ENCODE measurements around the gene SPTBN1. TPM values are rescaled to one million over a fixed set of nuclear protein-coding genes. Genes with fewer than 3 reads are reported as not detected.

SPTBN1 gene
- total and polyA plus RNA-seq, 3 donors from 2014 or later: 143 to 366 (median 278) TPM

GRCh38 chr2:54531558-54531957 lies 75.4 kb downstream of the SPTBN1 start:
- TF ChIP-seq POLR2A (IDR thresholded peaks at IDR 0.05) (no peak), CTCF (IDR thresholded peaks at IDR 0.05) (no peak)
- intact Hi-C loops (cut with DNase I; ENCODE audit: low total_unique reads): no loop called here
- Histone ChIP-seq H3K27me3 (no peaks in the 10 kb centered on the region), H3K4me1 (peaks cover 12% of the 10 kb centered on the region), H3K27ac (no peak overlapping the region), H3K9me3 (no peaks in the 10 kb centered on the region), H3K4me3 (no peak overlapping the region), H3K36me3 (ENCODE audit: low read depth, missing control alignments) (no peaks in the 10 kb centered on the region)
- 62 to 76% methylated on average over 5 of the region's 5 CpGs for WGBS, 2 donors
- DNase-seq: no peak

DNA sequence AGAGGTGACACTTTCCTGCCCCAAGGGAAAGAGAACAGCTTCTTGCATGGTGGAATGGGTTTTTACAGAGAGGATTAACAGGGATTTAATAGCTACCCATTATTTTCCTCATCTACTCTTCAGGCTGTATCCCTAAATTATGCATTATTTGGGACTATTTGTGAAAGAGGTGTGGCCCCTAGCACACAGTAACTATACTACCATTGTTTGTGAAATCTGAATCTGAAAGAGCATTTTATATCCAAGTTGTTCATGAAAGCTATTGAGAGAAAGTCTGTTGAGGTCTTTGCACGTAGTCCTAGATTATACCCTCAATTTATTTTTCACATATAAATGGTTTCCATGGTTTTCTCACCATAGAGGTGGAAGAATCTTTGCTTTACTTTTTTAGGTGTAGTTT lies 78.1 kb downstream of the SPTBN1 start:
- DNase-seq: no peak
- Histone ChIP-seq H3K36me3 (ENCODE audit: low read depth, missing control alignments) (no peaks in the 10 kb centered on the region), H3K4me1 (peaks cover 12% of the 10 kb centered on the region), H3K4me3 (no peak overlapping the region), H3K9me3 (no peaks in the 10 kb centered on the region), H3K27ac (no peak overlapping the region), H3K27me3 (no peaks in the 10 kb centered on the region)
- intact Hi-C loops (cut with DNase I; ENCODE audit: low total_unique reads): no loop called here
- WGBS, 2 donors: 83 to 88% methylated on average over 1 of the region's 1 CpG
- no peak for TF ChIP-seq POLR2A (IDR thresholded peaks at IDR 0.05)
- TF ChIP-seq CTCF (IDR thresholded peaks at IDR 0.05): no peak

- peaks cover 12% of the 10 kb centered on the region for H3K4me1 ChIP-seq
- H3K4me3 ChIP-seq: no peak overlapping the region
- 90% methylated on average over 2 of the region's 2 CpGs for WGBS, 2 donors
- no peak overlapping the region for H3K27ac ChIP-seq
- no peaks in the 10 kb centered on the region for H3K27me3 ChIP-seq
- no peak for DNase-seq
- no peaks in the 10 kb centered on the region for H3K36me3 ChIP-seq (ENCODE audit: low read depth, missing control alignments)
- no peak for TF ChIP-seq POLR2A (IDR thresholded peaks at IDR 0.05)
- intact Hi-C loops (cut with DNase I; ENCODE audit: low total_unique reads): no loop called here
- no peaks in the 10 kb centered on the region for H3K9me3 ChIP-seq
Measured at GRCh38 chr2:54534625-54535024, 78.5 kb downstream of the SPTBN1 start.

- no peak for TF ChIP-seq CTCF (IDR thresholded peaks at IDR 0.05)
- TF ChIP-seq POLR2A (IDR thresholded peaks at IDR 0.05): no peak
- DNase-seq: no peak
- H3K27ac ChIP-seq: no peak overlapping the region
- no peaks in the 10 kb centered on the region for H3K27me3 ChIP-seq
- no peaks in the 10 kb centered on the region for H3K36me3 ChIP-seq (ENCODE audit: low read depth, missing control alignments)
- H3K9me3 ChIP-seq: no peaks in the 10 kb centered on the region
- peaks cover 12% of the 10 kb centered on the region for H3K4me1 ChIP-seq
- no peak overlapping the region for H3K4me3 ChIP-seq
- whole genome bisulfite sequencing, 2 donors: 76 to 78% methylated on average over 4 of the region's 4 CpGs
- intact Hi-C loops (cut with DNase I; ENCODE audit: low total_unique reads): no loop called here
Measured at GRCh38 chr2:54535599-54536195, 79.6 kb downstream of the SPTBN1 start.

GRCh38 chr2:54536720-54537119 lies 80.6 kb downstream of the SPTBN1 start:
- WGBS, 2 donors: 92 to 96% methylated on average over 2 of the region's 2 CpGs
- Histone ChIP-seq H3K9me3 (no peaks in the 10 kb centered on the region), H3K27me3 (no peaks in the 10 kb centered on the region), H3K4me1 (peaks cover 12% of the 10 kb centered on the region), H3K36me3 (ENCODE audit: low read depth, missing control alignments) (no peaks in the 10 kb centered on the region), H3K4me3 (no peak overlapping the region), H3K27ac (no peak overlapping the region)
- TF ChIP-seq POLR2A (IDR thresholded peaks at IDR 0.05) (no peak), CTCF (IDR thresholded peaks at IDR 0.05) (no peak)
- intact Hi-C loops (cut with DNase I; ENCODE audit: low total_unique reads): no loop called here
- no peak for DNase-seq
